Cardiac muscle cell (in vitro differentiated cells and primary cell): ENCODE measurements around the gene SOX5. TPM values are rescaled to one million over a fixed set of nuclear protein-coding genes. Genes with fewer than 3 reads are reported as not detected.

Source experiments
- DNase-seq, 2 donors: peaks; one replicate each; pipeline versions ENCODE4 v3.0.0 to v3.0.0-alpha.2; 2010 to 2017; ENCODE audit warnings: low read depth in 1 of 2, low spot score in 1 of 2
- H3K27ac ChIP-seq: fragments of 200-600 bp; sonication (generic); 2 replicates; pipeline ENCODE4 v1.5.1; 2016
- H3K27me3 ChIP-seq: fragments of 200-600 bp; sonication (generic); 2 replicates; pipeline ENCODE4 v1.6.0; 2016; ENCODE audit warnings: control low read depth
- H3K36me3 ChIP-seq: fragments of 200-600 bp; sonication (generic); 2 replicates; pipeline ENCODE4 v1.5.1; 2016; ENCODE audit warnings: control low read depth
- H3K4me1 ChIP-seq: fragments of 200-600 bp; sonication (generic); 2 replicates; pipeline ENCODE4 v1.8.1; 2017; ENCODE audit warnings: low read depth, mild to moderate bottlenecking, mixed run types
- H3K4me3 ChIP-seq: fragments of 200-600 bp; sonication (generic); 2 replicates; pipeline ENCODE4 v1.5.1; 2016; ENCODE audit warnings: mild to moderate bottlenecking
- H3K9me3 ChIP-seq: fragments of 200-600 bp; sonication (generic); 2 replicates; pipeline ENCODE4 v1.5.1; 2017; ENCODE audit warnings: low read depth, mild to moderate bottlenecking, control low read depth
- polyA plus RNA-seq: library from polyadenylated mRNA; unstranded; fragments of >200 nt; fragmentation: Nextera tagmentation; extraction: Ambion mirVana; gene quantifications from 2 replicates; pipeline ENCODE4 v1.2.1, GENCODE V29; 2016
- total RNA-seq: library from RNA; depleted of rRNA; stranded (reverse); fragments of >200 nt; gene quantifications from 2 replicates; pipeline ENCODE4 v1.2.3, GENCODE V29; 2016
- TF ChIP-seq, protein P1 (sequence below): IDR thresholded peaks from 2 replicates; pipeline ENCODE4 v1.5.1; 2012; ENCODE audit warnings: low read depth, mild to moderate bottlenecking, low read length

SOX5 gene
- total and polyA plus RNA-seq, 2 experiments from 2014 or later = 6.8 to 11.9 TPM

DNA sequence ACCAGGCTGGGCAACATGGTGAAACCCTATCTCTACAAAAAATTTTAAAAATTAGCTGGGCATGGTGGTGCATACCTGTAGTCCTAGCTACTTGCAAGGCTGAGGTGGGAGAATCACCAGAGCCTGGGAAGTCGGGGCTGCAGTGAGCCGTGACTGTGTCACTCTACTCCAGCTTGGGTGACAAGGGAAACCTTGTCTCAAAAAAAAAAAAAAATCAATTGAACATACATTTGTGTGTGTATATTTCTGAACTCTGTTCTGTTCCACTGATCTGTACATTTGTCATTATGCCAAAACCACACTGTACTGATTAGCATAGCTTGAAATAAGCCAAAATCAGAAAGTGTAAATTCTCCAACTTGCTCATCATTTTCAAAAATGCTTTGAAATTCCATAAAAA, 254.6 kb downstream of the SOX5 start:
- H3K27me3 ChIP-seq = no peaks in the 10 kb centered on the region
- H3K4me1 ChIP-seq = no peaks in the 10 kb centered on the region
- no peaks in the 10 kb centered on the region for H3K36me3 ChIP-seq
- no peak overlapping the region for H3K27ac ChIP-seq
- H3K9me3 ChIP-seq = no peaks in the 10 kb centered on the region
- DNase-seq = no peak
- no peak overlapping the region for H3K4me3 ChIP-seq
- TF ChIP-seq, protein P1, sequence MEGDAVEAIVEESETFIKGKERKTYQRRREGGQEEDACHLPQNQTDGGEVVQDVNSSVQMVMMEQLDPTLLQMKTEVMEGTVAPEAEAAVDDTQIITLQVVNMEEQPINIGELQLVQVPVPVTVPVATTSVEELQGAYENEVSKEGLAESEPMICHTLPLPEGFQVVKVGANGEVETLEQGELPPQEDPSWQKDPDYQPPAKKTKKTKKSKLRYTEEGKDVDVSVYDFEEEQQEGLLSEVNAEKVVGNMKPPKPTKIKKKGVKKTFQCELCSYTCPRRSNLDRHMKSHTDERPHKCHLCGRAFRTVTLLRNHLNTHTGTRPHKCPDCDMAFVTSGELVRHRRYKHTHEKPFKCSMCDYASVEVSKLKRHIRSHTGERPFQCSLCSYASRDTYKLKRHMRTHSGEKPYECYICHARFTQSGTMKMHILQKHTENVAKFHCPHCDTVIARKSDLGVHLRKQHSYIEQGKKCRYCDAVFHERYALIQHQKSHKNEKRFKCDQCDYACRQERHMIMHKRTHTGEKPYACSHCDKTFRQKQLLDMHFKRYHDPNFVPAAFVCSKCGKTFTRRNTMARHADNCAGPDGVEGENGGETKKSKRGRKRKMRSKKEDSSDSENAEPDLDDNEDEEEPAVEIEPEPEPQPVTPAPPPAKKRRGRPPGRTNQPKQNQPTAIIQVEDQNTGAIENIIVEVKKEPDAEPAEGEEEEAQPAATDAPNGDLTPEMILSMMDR = no peak

DNA sequence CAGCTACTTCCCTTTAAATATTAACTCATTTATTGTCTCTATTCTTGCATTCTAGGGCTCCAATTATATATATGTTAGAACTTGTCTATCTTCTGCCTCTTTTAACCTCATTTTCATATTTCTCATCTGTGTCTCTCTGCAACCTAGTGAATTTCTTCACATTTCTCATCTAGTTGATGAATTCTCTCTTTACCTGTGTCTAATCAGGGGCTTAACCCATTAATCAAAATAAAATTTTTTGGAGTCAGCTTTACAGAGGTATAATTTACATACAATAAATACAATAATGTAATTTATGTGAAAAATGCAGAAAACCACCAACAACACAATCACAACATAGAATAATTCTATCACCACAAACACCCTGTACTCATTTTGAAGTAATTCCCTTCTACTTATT, 255.2 kb downstream of the SOX5 start:
- TF ChIP-seq, protein P1 = no peak

DNA sequence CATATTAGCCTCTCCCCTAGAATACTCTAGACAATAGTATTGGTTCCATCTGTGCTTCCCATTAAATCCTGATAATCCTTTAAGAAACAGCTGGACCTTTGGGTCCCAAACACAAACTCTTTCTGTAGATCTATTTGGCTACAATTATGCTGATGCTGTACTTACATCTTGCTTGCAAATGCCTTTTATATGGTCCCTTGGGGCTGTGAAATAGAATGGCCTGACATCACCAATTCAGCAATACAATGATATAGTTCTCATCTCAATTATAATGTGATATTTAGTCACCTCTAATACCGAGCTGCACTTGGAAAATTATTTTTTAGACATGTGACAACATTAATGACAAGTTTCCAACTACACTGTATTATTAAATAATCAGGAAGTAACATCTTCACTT, 261.5 kb downstream of the SOX5 start:
- no peak overlapping the region for H3K27ac ChIP-seq
- DNase-seq = no peak
- TF ChIP-seq, protein P1 = no peak
- no peaks in the 10 kb centered on the region for H3K4me1 ChIP-seq
- no peaks in the 10 kb centered on the region for H3K27me3 ChIP-seq
- H3K36me3 ChIP-seq = no peaks in the 10 kb centered on the region
- H3K9me3 ChIP-seq = no peaks in the 10 kb centered on the region
- no peak overlapping the region for H3K4me3 ChIP-seq

More for the DNA sequence above, 255.2 kb downstream of the SOX5 start:
- Histone ChIP-seq H3K36me3 (no peaks in the 10 kb centered on the region), H3K4me1 (no peaks in the 10 kb centered on the region), H3K9me3 (no peaks in the 10 kb centered on the region), H3K27ac (no peak overlapping the region), H3K27me3 (no peaks in the 10 kb centered on the region), H3K4me3 (no peak overlapping the region)
- no peak for DNase-seq

DNA sequence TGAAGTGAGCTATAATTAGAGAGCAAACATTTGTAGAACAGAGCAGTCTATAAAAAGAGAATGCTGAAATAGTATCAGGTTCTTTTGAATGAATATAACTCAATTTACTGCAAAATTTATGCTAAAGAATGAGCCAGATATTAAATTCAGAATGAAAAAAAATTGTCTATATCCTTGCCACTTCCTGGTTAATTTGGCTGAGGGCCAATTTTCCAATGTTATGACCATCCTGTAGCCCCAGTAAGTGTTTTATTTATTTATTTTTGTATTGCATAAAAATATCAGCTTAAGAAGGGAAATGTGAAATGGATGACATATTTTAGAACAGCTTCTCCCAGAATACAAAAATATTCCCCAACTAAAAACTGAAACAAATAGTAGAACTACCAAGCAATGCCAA, 263.4 kb downstream of the SOX5 start:
- TF ChIP-seq, protein P1 = no peak
- Histone ChIP-seq H3K9me3 (no peaks in the 10 kb centered on the region), H3K4me3 (no peak overlapping the region), H3K4me1 (no peaks in the 10 kb centered on the region), H3K36me3 (no peaks in the 10 kb centered on the region), H3K27me3 (no peaks in the 10 kb centered on the region), H3K27ac (no peak overlapping the region)
- DNase-seq = no peak

DNA sequence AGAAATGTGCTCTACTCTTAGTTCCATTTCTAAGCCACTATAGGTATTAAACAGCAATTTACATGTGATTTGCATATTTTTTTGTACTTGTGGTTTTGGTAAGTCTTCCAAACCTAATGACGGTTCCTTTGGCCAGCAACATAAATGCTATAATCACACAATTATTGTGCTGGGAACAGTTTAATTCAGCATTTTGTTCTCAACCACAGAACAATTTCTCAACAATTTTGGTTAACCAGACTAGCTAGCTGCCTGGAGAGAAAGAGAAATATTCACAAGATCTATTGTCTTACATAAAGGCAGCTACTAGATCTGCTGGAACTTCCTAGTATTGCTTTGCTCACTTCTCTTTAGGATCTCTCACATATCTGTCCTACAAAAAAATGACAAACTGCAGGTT, 265.3 kb downstream of the SOX5 start:
- Histone ChIP-seq H3K4me3 (no peak overlapping the region), H3K9me3 (no peaks in the 10 kb centered on the region), H3K36me3 (no peaks in the 10 kb centered on the region), H3K27ac (no peak overlapping the region), H3K4me1 (no peaks in the 10 kb centered on the region), H3K27me3 (no peaks in the 10 kb centered on the region)
- TF ChIP-seq, protein P1 = no peak
- no peak for DNase-seq

DNA sequence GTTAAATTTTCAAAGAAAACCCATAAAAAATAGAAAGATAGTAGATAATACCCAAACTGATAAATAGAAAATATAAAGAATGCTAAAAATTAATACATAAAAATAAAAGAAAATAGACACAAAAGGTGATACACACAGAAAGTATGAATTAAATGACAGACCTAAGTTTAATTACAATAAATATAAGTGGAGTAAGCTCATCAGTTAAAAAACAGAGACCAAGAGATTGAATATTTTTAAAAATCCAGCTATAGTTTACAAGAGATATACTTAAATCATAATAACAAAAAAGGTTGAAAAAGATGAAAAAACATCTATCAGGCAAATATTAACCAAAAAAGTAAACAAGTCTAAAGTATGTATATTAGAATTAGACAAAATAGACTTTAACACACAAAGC, 268.2 kb downstream of the SOX5 start:
- TF ChIP-seq, protein P1 = no peak
- no peaks in the 10 kb centered on the region for H3K36me3 ChIP-seq
- no peak for DNase-seq
- H3K27ac ChIP-seq = no peak overlapping the region
- no peaks in the 10 kb centered on the region for H3K4me1 ChIP-seq
- no peaks in the 10 kb centered on the region for H3K9me3 ChIP-seq
- no peaks in the 10 kb centered on the region for H3K27me3 ChIP-seq
- H3K4me3 ChIP-seq = no peak overlapping the region
